Epidermal melanocyte (primary cell): ENCODE measurements around the gene TMEM38A.
"Not testable (repeated sequence)": the region's sequence is repeated elsewhere in the genome, so short reads cannot be mapped to it uniquely, and the experiment has no call there.

ENCODE experiments used
- DNase-seq: peaks from one replicate; pipeline ENCODE4 v3.0.0; 2011; ENCODE audit warnings: low spot score; ENCODE audit not compliant: insufficient read length

TMEM38A gene

GRCh38 chr19:16676101-16676798 lies 15.3 kb downstream of the TMEM38A start:
- no peak for DNase-seq

- no peak for DNase-seq
Observed at GRCh38 chr19:16677055-16677454, 16.1 kb downstream of the TMEM38A start.

- DNase-seq, result no peak
Observed at GRCh38 chr19:16678498-16678897, 17.6 kb downstream of the TMEM38A start.

DNA sequence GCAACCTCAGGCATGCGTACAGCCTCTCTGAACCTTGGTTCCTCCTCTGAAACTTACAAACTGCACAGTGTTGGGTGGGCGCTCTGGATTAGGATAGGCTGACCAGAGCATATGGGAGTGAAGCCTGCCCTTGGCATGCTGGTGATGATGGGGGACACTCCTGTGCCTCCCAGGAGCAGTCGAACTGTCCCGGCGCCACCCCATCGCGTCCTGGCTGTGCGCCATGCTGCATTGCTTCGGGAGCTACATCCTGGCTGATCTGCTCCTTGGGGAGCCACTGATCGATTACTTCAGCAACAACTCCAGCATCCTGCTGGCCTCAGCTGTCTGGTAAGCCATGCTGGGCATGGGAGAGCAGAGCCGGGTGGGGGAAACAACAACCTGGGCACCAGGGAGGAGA lies 18.9 kb downstream of the TMEM38A start:
- DNase-seq, result no peak

DNA sequence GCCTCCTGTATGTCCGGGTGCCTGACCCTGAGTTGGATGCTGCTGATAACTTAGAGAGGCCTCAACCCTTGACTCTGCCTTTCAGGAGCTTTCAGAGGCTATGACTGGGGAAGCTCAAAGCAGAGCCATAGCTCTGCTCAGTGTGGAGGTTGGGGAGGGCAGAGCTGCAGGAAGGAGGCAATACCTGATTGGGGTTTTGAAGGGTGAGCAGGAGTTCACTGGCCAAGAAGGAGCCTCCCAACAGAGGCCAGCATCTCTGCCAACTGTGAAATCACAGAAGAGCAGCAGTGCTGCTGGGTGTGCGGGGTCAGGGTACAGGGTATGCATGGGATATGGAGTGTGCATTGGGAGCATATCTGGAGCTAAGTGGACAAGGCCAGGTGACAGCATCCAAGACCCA lies 21.6 kb downstream of the TMEM38A start:
- no peak for DNase-seq

GRCh38 chr19:16684216-16684615 lies 23.3 kb downstream of the TMEM38A start:
- DNase-seq, result no peak

DNA sequence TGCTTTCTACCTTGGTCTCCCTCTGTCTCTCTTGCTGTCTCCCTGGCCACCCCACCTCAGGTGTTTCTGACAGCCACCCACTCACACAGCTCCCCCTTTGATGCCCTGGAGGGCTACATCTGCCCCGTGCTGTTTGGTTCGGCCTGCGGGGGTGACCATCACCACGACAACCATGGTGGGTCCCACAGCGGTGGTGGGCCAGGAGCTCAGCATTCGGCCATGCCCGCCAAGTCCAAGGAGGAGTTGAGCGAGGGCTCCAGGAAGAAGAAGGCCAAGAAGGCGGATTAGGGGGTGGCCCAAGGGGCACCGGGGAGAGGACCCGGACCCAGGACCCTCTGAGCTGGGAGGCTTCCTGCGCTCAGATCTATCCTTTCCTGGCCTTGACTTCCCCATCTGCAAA lies 27.1 kb downstream of the TMEM38A start:
- no peak for DNase-seq

DNA sequence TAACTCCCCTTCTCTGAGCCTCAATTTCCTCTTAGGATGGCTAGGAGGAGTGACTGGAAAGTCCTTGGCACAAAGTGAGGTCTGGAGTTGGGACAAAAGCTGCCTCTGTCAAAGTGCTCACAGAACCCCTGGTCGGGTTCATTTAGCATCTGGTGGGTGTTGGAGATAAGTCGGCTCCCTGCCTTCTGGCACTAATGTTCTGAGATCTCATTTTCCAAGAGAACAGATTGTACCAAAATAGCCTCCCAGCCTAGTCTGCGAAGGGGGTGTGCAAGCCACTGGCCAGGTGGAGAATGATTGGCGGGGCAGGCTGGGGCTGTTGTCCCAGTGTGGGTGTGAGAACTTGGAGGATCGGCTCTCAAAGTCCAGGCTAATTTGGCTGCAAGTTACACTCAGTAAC lies 38.0 kb downstream of the TMEM38A start:
- no peak for DNase-seq

GRCh38 chr19:16702123-16702522 lies 41.2 kb downstream of the TMEM38A start:
- DNase-seq, result no peak

- no peak for DNase-seq
Observed at GRCh38 chr19:16703677-16704076, 42.7 kb downstream of the TMEM38A start.

DNA sequence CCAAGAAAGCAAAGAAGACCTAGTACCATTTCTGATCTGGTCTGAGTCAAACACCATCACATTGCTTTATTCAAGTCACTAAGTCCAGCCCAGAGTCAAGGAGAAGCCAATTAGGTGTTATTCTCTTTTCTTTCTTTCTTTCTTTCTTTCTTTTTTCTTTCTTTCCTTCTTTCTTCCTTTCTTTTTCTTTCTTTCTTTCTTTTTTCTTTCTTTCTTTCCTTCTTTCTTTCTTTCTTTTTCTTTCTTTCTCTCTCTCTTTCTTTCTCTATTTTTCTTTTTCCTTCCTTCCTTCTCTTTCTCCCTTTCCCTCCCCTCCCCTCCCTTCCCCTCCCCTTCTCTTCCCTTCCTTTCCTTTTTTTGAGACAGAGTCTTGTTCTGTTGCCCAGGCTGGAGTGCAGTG lies 49.9 kb downstream of the TMEM38A start:
- not testable (repeated sequence) for DNase-seq

- not testable (repeated sequence) for DNase-seq
Observed at GRCh38 chr19:16712295-16712694, 51.4 kb downstream of the TMEM38A start.

- peak; percentile 18 for DNase-seq
Observed at GRCh38 chr19:16714702-16715287, 53.9 kb downstream of the TMEM38A start.

DNA sequence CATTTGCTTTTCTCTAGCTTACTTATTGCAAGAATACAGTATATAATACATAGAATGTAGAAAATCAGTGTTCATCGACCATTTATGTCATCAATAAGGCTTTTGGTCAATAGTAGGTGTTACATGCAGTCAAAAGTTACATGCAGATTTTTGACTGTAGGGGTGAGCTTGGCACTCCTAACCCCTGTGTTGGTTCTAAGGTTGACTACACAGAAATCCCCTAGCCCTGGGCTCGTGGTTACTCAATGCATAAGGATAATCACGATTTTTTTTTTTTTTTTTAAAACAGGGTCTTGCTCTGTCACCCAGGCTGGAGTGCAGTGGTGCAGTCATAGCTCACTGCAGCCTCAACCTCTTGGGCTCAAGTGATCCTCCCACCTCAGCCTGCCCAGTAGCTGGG lies 54.7 kb downstream of the TMEM38A start:
- no peak for DNase-seq

DNA sequence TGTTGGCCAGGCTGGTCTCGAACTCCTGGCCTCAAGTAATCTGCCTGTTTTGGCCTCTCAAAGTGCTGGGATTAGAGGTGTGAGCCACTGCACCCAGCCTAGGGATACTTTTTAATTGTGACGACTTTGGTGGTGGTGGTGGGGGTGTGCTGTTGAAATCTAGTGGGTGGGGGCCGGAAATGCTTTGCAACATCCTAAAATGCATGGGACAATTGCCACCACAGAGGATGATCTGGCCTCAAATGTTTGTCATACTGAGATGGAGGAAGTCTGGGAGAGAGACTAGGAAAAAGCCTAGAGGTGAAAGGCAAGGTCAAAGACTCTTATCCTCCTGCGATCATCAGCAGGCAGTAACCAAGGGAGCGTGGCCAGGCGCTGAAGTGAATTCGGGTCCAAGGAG lies 60.1 kb downstream of the TMEM38A start:
- DNase-seq, result no peak

- no peak for DNase-seq
Observed at GRCh38 chr19:16722591-16722990, 61.7 kb downstream of the TMEM38A start.

- DNase-seq, result no peak
Observed at GRCh38 chr19:16726916-16727315, 66.0 kb downstream of the TMEM38A start.

GRCh38 chr19:16735650-16736266 lies 74.8 kb downstream of the TMEM38A start:
- DNase-seq, result not testable (repeated sequence)

GRCh38 chr19:16736709-16737108 lies 75.8 kb downstream of the TMEM38A start:
- DNase-seq, result no peak

GRCh38 chr19:16737911-16738310 lies 77.0 kb downstream of the TMEM38A start:
- DNase-seq, result no peak

GRCh38 chr19:16739546-16739945 lies 78.6 kb downstream of the TMEM38A start:
- no peak for DNase-seq
